Activated B cell treated with CpG ODN at 0.5 μM for 24 hours (primary cell): Measurements from ENCODE around the gene RERE. TPM values are rescaled to one million over a fixed set of nuclear protein-coding genes. Genes with fewer than 3 reads are reported as not detected.

Source experiments
- ATAC-seq: fragments of 200-7000 bp; cut with Tn5 transposase; one replicate; pipeline ENCODE4 v1.10.0; 2021; ENCODE audit warnings: low read depth, mild to moderate bottlenecking, moderate library complexity
- CTCF ChIA-PET: fragments of 350-600 bp; sonication (Branson Sonifier 250); formaldehyde crosslinking; loops from one replicate; lab custom pipeline; 2021; ENCODE audit warnings: antibody characterized with exemption; lab: Charles Lee
- POLR2A ChIA-PET: fragments of 350-600 bp; sonication (Branson Sonifier 250); formaldehyde crosslinking; loops from one replicate; lab custom pipeline; 2021; ENCODE audit warnings: antibody characterized with exemption; lab: Charles Lee
- DNase-seq: peaks from one replicate; pipeline ENCODE4 v3.0.0; 2022
- H3K27ac Mint-ChIP-seq: one replicate; pipeline ENCODE4 v1.8.0; 2020; ENCODE audit warnings: mixed read lengths
- H3K27me3 Mint-ChIP-seq: one replicate; pipeline ENCODE4 v1.8.0; 2021; ENCODE audit warnings: mixed read lengths
- H3K36me3 Mint-ChIP-seq: one replicate; pipeline ENCODE4 v1.8.0; 2021; ENCODE audit warnings: low read depth, mixed read lengths
- H3K4me1 Mint-ChIP-seq: one replicate; pipeline ENCODE4 v1.8.0; 2021; ENCODE audit warnings: mixed read lengths
- H3K4me3 Mint-ChIP-seq: one replicate; pipeline ENCODE4 v1.8.0; 2020; ENCODE audit warnings: mild to moderate bottlenecking, mixed read lengths
- H3K9me3 Mint-ChIP-seq: one replicate; pipeline ENCODE4 v1.8.0; 2020; ENCODE audit warnings: mixed read lengths
- CTCF ChIP-seq: fragments of 200-600 bp; IDR thresholded peaks from one replicate; pipeline ENCODE4 v1.8.0; 2022; ENCODE audit warnings: antibody characterized with exemption, mild to moderate bottlenecking
- intact Hi-C: fragments of 100-400 bp; cut with micrococcal nuclease; formaldehyde crosslinking; loops from one replicate; pipeline ENCODE4 v1.15.1; 2024
- total RNA-seq: library from RNA; stranded (reverse); gene quantifications from 2 replicates; pipeline ENCODE4 v1.2.3, GENCODE V29; 2022

RERE gene
- total RNA-seq, 1 donor from 2014 or later, result 98.8 TPM

GRCh38 chr1:8323706-8324105 lies 493.7 kb downstream of the RERE start:
- intact Hi-C loops, result no loop called here
- H3K27me3 Mint-ChIP-seq, result peaks cover 6% of the 10 kb centered on the region
- ChIA-PET POLR2A (interaction anchor here (0.6 kb wide), 1 partner anchor 349 kb away, joined by 4 read pairs; no protein-coding TSS in a partner anchor), CTCF (no interaction called here)
- no peaks in the 10 kb centered on the region for H3K9me3 Mint-ChIP-seq
- ATAC-seq (no peak), DNase-seq (no peak)
- TF ChIP-seq CTCF, result no peak
- no peak overlapping the region for H3K27ac Mint-ChIP-seq
- H3K4me3 Mint-ChIP-seq, result no peak overlapping the region
- H3K4me1 Mint-ChIP-seq, result peaks cover 6% of the 10 kb centered on the region
- H3K36me3 Mint-ChIP-seq, result no peaks in the 10 kb centered on the region

GRCh38 chr1:8321612-8322011 lies 495.8 kb downstream of the RERE start:
- DNase-seq, result no peak
- Mint-ChIP-seq H3K4me3 (no peak overlapping the region), H3K36me3 (no peaks in the 10 kb centered on the region), H3K27ac (no peak overlapping the region), H3K4me1 (peaks cover 12% of the 10 kb centered on the region), H3K27me3 (peaks cover 9% of the 10 kb centered on the region), H3K9me3 (no peaks in the 10 kb centered on the region)
- intact Hi-C loops, result no loop called here
- CTCF ChIA-PET, result no interaction called here
- ATAC-seq, result no peak
- POLR2A ChIA-PET, result no interaction called here
- no peak for TF ChIP-seq CTCF

GRCh38 chr1:8318436-8318835 lies 499.0 kb downstream of the RERE start:
- peak; percentile 32 for ATAC-seq
- intact Hi-C loops, result loop anchor here (1.0 kb wide), 1 partner anchor 292 kb away; the partner anchor contains the start of gene ERRFI1

GRCh38 chr1:8317647-8318381 lies 499.6 kb downstream of the RERE start, which contains the start of gene SLC45A1:
Gene SLC45A1, plus strand, starts transcription at chr1:8318114. Its CDS starts 6,216 bp downstream, at chr1:8324330.
- peak; percentile 74 for DNase-seq
- intact Hi-C loops, result loop anchor here (1.0 kb wide), 1 partner anchor 292 kb away; the partner anchor contains the start of gene ERRFI1
- no peak for TF ChIP-seq CTCF
- Mint-ChIP-seq H3K4me3 (peak within 1 kb of the TSS; percentile 80), H3K36me3 (no peaks in the 10 kb centered on the region), H3K27me3 (peaks cover 40% of the 10 kb centered on the region), H3K4me1 (peaks cover 14% of the 10 kb centered on the region), H3K27ac (no peak within 1 kb of the TSS), H3K9me3 (no peaks in the 10 kb centered on the region)
- ChIA-PET CTCF (no interaction called here), POLR2A (interaction anchor here (0.6 to 1.1 kb wide), 2 partner anchors 291 to 405 kb away, joined by 3 to 5 read pairs; partner anchors contain the start of gene ERRFI1)
- peak; percentile 89 for ATAC-seq

More at GRCh38 chr1:8318436-8318835, 499.0 kb downstream of the RERE start:
- H3K27me3 Mint-ChIP-seq, result peaks cover 36% of the 10 kb centered on the region
- peak; percentile 21 for DNase-seq
- CTCF ChIA-PET, result no interaction called here
- TF ChIP-seq CTCF, result no peak
- H3K4me1 Mint-ChIP-seq, result peaks cover 14% of the 10 kb centered on the region
- no peaks in the 10 kb centered on the region for H3K36me3 Mint-ChIP-seq
- H3K9me3 Mint-ChIP-seq, result no peaks in the 10 kb centered on the region
- H3K27ac Mint-ChIP-seq, result no peak overlapping the region
- POLR2A ChIA-PET, result interaction anchor here (0.6 to 1.1 kb wide), 2 partner anchors 292 to 405 kb away, joined by 3 to 5 read pairs; partner anchors contain the start of gene ERRFI1
- peak overlapping the region; percentile 71 for H3K4me3 Mint-ChIP-seq
